ENCODE data around the gene IFI35.
A peak's percentile ranks its signal among the peaks of the same experiment; 100 is the strongest.
"Not testable (repeated sequence)": the region's sequence is repeated elsewhere in the genome, so short reads cannot be mapped to it uniquely, and the experiment has no call there.

IFI35 gene

GRCh38 chr17:43044024-43044423 lies 37.4 kb downstream of the IFI35 start:
- H3K4me3 ChIP-seq (ENCODE audit: low read depth, low read length), result no peak overlapping the region
- TF ChIP-seq CTCF (conservative IDR thresholded peaks at IDR 0.05; ENCODE audit: low read depth, low read length), result no peak
- DNase-seq (ENCODE audit: low read depth), result no peak

GRCh38 chr17:43051969-43052368 lies 45.4 kb downstream of the IFI35 start:
- peak; percentile 11 for DNase-seq (ENCODE audit: low read depth)
- TF ChIP-seq CTCF (conservative IDR thresholded peaks at IDR 0.05; ENCODE audit: low read depth, low read length), result no peak
- H3K4me3 ChIP-seq (ENCODE audit: low read depth, low read length), result no peak overlapping the region

- not testable (repeated sequence) for H3K4me3 ChIP-seq (ENCODE audit: low read depth, low read length); DNase-seq (ENCODE audit: low read depth)
Measured at GRCh38 chr17:43053008-43053407, 46.4 kb downstream of the IFI35 start.

- no peak for TF ChIP-seq CTCF (conservative IDR thresholded peaks at IDR 0.05; ENCODE audit: low read depth, low read length)
- H3K4me3 ChIP-seq (ENCODE audit: low read depth, low read length), result no peak overlapping the region
- DNase-seq (ENCODE audit: low read depth), result no peak
Measured at GRCh38 chr17:43056051-43056450, 49.5 kb downstream of the IFI35 start.

- no peak for TF ChIP-seq CTCF (conservative IDR thresholded peaks at IDR 0.05; ENCODE audit: low read depth, low read length)
- no peak overlapping the region for H3K4me3 ChIP-seq (ENCODE audit: low read depth, low read length)
- no peak for DNase-seq (ENCODE audit: low read depth)
Measured at GRCh38 chr17:43062984-43063638, 56.5 kb downstream of the IFI35 start.
